Stimulated activated effector memory CD8-positive, alpha-beta T cell treated with anti-CD3 and anti-CD28 coated beads, Interleukin-12 subunit alpha, Interleukin-12 subunit beta, amount 100 ng/mL, for 72 hours (primary cell): Measurements from ENCODE around the gene PBX4.
"Not testable (repeated sequence)": the region's sequence is repeated elsewhere in the genome, so short reads cannot be mapped to it uniquely, and the experiment has no call there.

Experiments used
- ATAC-seq: fragments of 150-1000 bp; cut with Tn5 transposase; 2 replicates; pipeline ENCODE4 v1.10.0; 2021
- DNase-seq, 2 donors: peaks; one replicate each; pipeline ENCODE4 v3.0.0; 2021 to 2022; ENCODE audit warnings: low spot score in 2 of 2
- H3K27ac Mint-ChIP-seq: one replicate; pipeline ENCODE4 v1.8.0; 2022; ENCODE audit warnings: mild to moderate bottlenecking, mixed read lengths
- H3K36me3 Mint-ChIP-seq: one replicate; pipeline ENCODE4 v1.8.0; 2022; ENCODE audit warnings: mild to moderate bottlenecking, mixed read lengths
- H3K4me1 Mint-ChIP-seq: one replicate; pipeline ENCODE4 v1.8.0; 2022; ENCODE audit warnings: mixed read lengths
- H3K4me3 Mint-ChIP-seq: one replicate; pipeline ENCODE4 v1.8.0; 2022; ENCODE audit warnings: mild to moderate bottlenecking, mixed read lengths
- H3K9me3 Mint-ChIP-seq: one replicate; pipeline ENCODE4 v1.8.0; 2022; ENCODE audit warnings: mixed read lengths

PBX4 gene

GRCh38 chr19:19618219-19619051 lies at the start of gene PBX4:
TSS of gene PBX4 (minus strand) at chr19:19618687. CDS start at chr19:19618629, 58 bp downstream.
- DNase-seq, result peak; percentile 96 to 99
- Mint-ChIP-seq H3K9me3 (no peaks in the 10 kb centered on the region), H3K4me1 (peaks cover 66% of the 10 kb centered on the region), H3K27ac (peak within 1 kb of the TSS; percentile 95), H3K4me3 (peak within 1 kb of the TSS; percentile 94), H3K36me3 (peaks cover 80% of the 10 kb centered on the region)
- peak; percentile 94 for ATAC-seq

- Mint-ChIP-seq H3K4me1 (peaks cover 40% of the 10 kb centered on the region), H3K36me3 (peaks cover 48% of the 10 kb centered on the region)
- ATAC-seq, H3K9me3 Mint-ChIP-seq, H3K4me3 Mint-ChIP-seq, DNase-seq, H3K27ac Mint-ChIP-seq: not testable (repeated sequence)
Observed at GRCh38 chr19:19665420-19665948, 47.0 kb upstream of the PBX4 start.

GRCh38 chr19:19663256-19664120 lies 45.0 kb upstream of the PBX4 start, which contains the start of gene ATP13A1:
TSS of gene ATP13A1 (minus strand) at chr19:19663676. CDS start at chr19:19663666, 10 bp downstream.
- H3K9me3 Mint-ChIP-seq, result no peaks in the 10 kb centered on the region
- peak within 1 kb of the TSS; percentile 82 for H3K4me3 Mint-ChIP-seq
- peaks cover 48% of the 10 kb centered on the region for H3K36me3 Mint-ChIP-seq
- DNase-seq, result peak; percentile 85 to 96
- peak within 1 kb of the TSS; percentile 96 for H3K27ac Mint-ChIP-seq
- H3K4me1 Mint-ChIP-seq, result peaks cover 35% of the 10 kb centered on the region
- ATAC-seq, result peak; percentile 83

GRCh38 chr19:19662871-19663255 lies 44.4 kb upstream of the PBX4 start:
- Mint-ChIP-seq H3K4me1 (peaks cover 29% of the 10 kb centered on the region), H3K36me3 (peaks cover 48% of the 10 kb centered on the region), H3K27ac (peak overlapping the region; percentile 96), H3K9me3 (no peaks in the 10 kb centered on the region), H3K4me3 (peak overlapping the region; percentile 82)
- ATAC-seq (peak; percentile 11), DNase-seq (no peak)

GRCh38 chr19:19662344-19662743 lies 43.9 kb upstream of the PBX4 start:
- ATAC-seq (no peak), DNase-seq (no peak)
- peaks cover 28% of the 10 kb centered on the region for H3K4me1 Mint-ChIP-seq
- peaks cover 52% of the 10 kb centered on the region for H3K36me3 Mint-ChIP-seq
- no peaks in the 10 kb centered on the region for H3K9me3 Mint-ChIP-seq
- peak overlapping the region; percentile 96 for H3K27ac Mint-ChIP-seq
- peak overlapping the region; percentile 82 for H3K4me3 Mint-ChIP-seq

GRCh38 chr19:19661675-19662251 lies 43.3 kb upstream of the PBX4 start:
- Mint-ChIP-seq H3K4me1 (peaks cover 28% of the 10 kb centered on the region), H3K4me3 (peak overlapping the region; percentile 82), H3K36me3 (peaks cover 58% of the 10 kb centered on the region), H3K9me3 (no peaks in the 10 kb centered on the region), H3K27ac (peak overlapping the region; percentile 96)
- DNase-seq (peak; percentile 24 to 81), ATAC-seq (peak; percentile 61)

GRCh38 chr19:19661141-19661674 lies 42.7 kb upstream of the PBX4 start:
- H3K36me3 Mint-ChIP-seq, result peaks cover 64% of the 10 kb centered on the region
- peak overlapping the region; percentile 96 for H3K27ac Mint-ChIP-seq
- H3K4me1 Mint-ChIP-seq, result peaks cover 28% of the 10 kb centered on the region
- ATAC-seq (no peak), DNase-seq (no peak)
- peak overlapping the region; percentile 82 for H3K4me3 Mint-ChIP-seq
- H3K9me3 Mint-ChIP-seq, result no peaks in the 10 kb centered on the region

- Mint-ChIP-seq H3K9me3 (no peaks in the 10 kb centered on the region), H3K36me3 (peaks cover 78% of the 10 kb centered on the region), H3K4me3 (no peak overlapping the region), H3K4me1 (peaks cover 28% of the 10 kb centered on the region), H3K27ac (peak overlapping the region; percentile 96)
- no peak for ATAC-seq
- DNase-seq, result no peak
Observed at GRCh38 chr19:19659646-19660245, 41.3 kb upstream of the PBX4 start.

- H3K36me3 Mint-ChIP-seq, result peaks cover 90% of the 10 kb centered on the region
- ATAC-seq (no peak), DNase-seq (no peak)
- peak overlapping the region; percentile 37 for H3K27ac Mint-ChIP-seq
- H3K4me3 Mint-ChIP-seq, result no peak overlapping the region
- peaks cover 28% of the 10 kb centered on the region for H3K4me1 Mint-ChIP-seq
- no peaks in the 10 kb centered on the region for H3K9me3 Mint-ChIP-seq
Observed at GRCh38 chr19:19657397-19657783, 38.9 kb upstream of the PBX4 start.

- peaks cover 96% of the 10 kb centered on the region for H3K36me3 Mint-ChIP-seq
- H3K4me3 Mint-ChIP-seq, result no peak overlapping the region
- no peaks in the 10 kb centered on the region for H3K9me3 Mint-ChIP-seq
- DNase-seq, result no peak
- peaks cover 22% of the 10 kb centered on the region for H3K4me1 Mint-ChIP-seq
- ATAC-seq, result no peak
- H3K27ac Mint-ChIP-seq, result peak overlapping the region; percentile 34
Observed at GRCh38 chr19:19656451-19657396, 38.2 kb upstream of the PBX4 start.

- ATAC-seq, result no peak
- H3K4me3 Mint-ChIP-seq, result no peak overlapping the region
- H3K4me1 Mint-ChIP-seq, result peaks cover 12% of the 10 kb centered on the region
- H3K36me3 Mint-ChIP-seq, result peaks cover 93% of the 10 kb centered on the region
- no peaks in the 10 kb centered on the region for H3K9me3 Mint-ChIP-seq
- H3K27ac Mint-ChIP-seq, result peak overlapping the region; percentile 69
- DNase-seq, result no peak
Observed at GRCh38 chr19:19655641-19656343, 37.3 kb upstream of the PBX4 start.

- Mint-ChIP-seq H3K36me3 (peaks cover 91% of the 10 kb centered on the region), H3K4me3 (no peak overlapping the region), H3K4me1 (peaks cover 11% of the 10 kb centered on the region), H3K27ac (peak overlapping the region; percentile 69), H3K9me3 (no peaks in the 10 kb centered on the region)
- DNase-seq (no peak), ATAC-seq (no peak)
Observed at GRCh38 chr19:19655051-19655594, 36.6 kb upstream of the PBX4 start.

GRCh38 chr19:19654441-19654840 lies 36.0 kb upstream of the PBX4 start:
- ATAC-seq (no peak), DNase-seq (no peak)
- H3K27ac Mint-ChIP-seq, result peak overlapping the region; percentile 69
- H3K4me3 Mint-ChIP-seq, result no peak overlapping the region
- no peaks in the 10 kb centered on the region for H3K9me3 Mint-ChIP-seq
- peaks cover 91% of the 10 kb centered on the region for H3K36me3 Mint-ChIP-seq
- H3K4me1 Mint-ChIP-seq, result peaks cover 10% of the 10 kb centered on the region
